Measurements from ENCODE around the gene CD84. TPM values are rescaled to one million over a fixed set of nuclear protein-coding genes. Genes with fewer than 3 reads are reported as not detected.

The CD84 gene
- total RNA-seq (58.5 and 63.9 TPM in 2 replicates), polyA plus RNA-seq (19.8 and 20.4 TPM in 2 replicates), polyA minus RNA-seq (27.5 and 28.7 TPM in 2 replicates)
- 34.7 TPM for total RNA-seq (2013)

GRCh38 chr1:160579216-160579701 lies at the start of gene CD84:
Gene CD84, minus strand, starts transcription at chr1:160579496. Its CDS starts 59 bp downstream, at chr1:160579437.
- peaks cover 60% of the 10 kb centered on the region for H3K4me1 Mint-ChIP-seq
- Histone ChIP-seq H3K4me3 (ENCODE audit: control extremely low read depth in 1 of 5, extremely low read depth in 1 of 5, insufficient read depth in 1 of 5, low read depth in 2 of 5, low read length in 4 of 5) (peak within 1 kb of the TSS; percentile 45 to 89 (median 68)), H2AFZ (ENCODE audit: insufficient read depth, low read depth, low read length, poor library complexity, severe bottlenecking) (peak within 1 kb of the TSS; percentile 75), H3K9me3 (ENCODE audit: control extremely low read depth in 1 of 3, control insufficient read depth in 2 of 3, insufficient read depth in 1 of 3, low read length in 2 of 3) (no peaks in the 10 kb centered on the region), H3K9ac (ENCODE audit: low read length) (peak within 1 kb of the TSS; percentile 77), H3K4me2 (replicated peaks; ENCODE audit: low read depth, low read length, poor library complexity, severe bottlenecking) (peak within 1 kb of the TSS; percentile 71), H3K36me3 (replicated peaks in 1 of 2; ENCODE audit: control extremely low read depth in 1 of 2, control insufficient read depth in 1 of 2, extremely low read depth in 1 of 2, insufficient read depth in 2 of 2, low read length in 1 of 2) (no peaks in the 10 kb centered on the region), H3K79me2 (ENCODE audit: control insufficient read depth, insufficient read depth, low read length) (peaks cover 56% of the 10 kb centered on the region), H3K4me1 (ENCODE audit: control insufficient read depth in 2 of 2, insufficient read depth in 2 of 2, low read length in 2 of 2) (peaks cover 49 to 53% of the 10 kb centered on the region in 2 donors), H3K27ac (ENCODE audit: low read length in 2 of 2) (peak within 1 kb of the TSS; percentile 52 to 82), H4K20me1 (ENCODE audit: control insufficient read depth, insufficient read depth, low read length, poor library complexity, severe bottlenecking) (no peaks in the 10 kb centered on the region), H3K27me3 (replicated peaks in 1 of 4; ENCODE audit: control extremely low read depth in 1 of 4, control insufficient read depth in 3 of 4, insufficient read depth in 4 of 4, low read length in 3 of 4) (no peaks in the 10 kb centered on the region)
- ChIA-PET POLR2A (interaction anchor here (0.9 to 1.3 kb wide), 2 partner anchors 59 to 115 kb away, joined by 3 read pairs; no protein-coding TSS in a partner anchor), CTCF (interaction anchor here (0.9 to 3.4 kb wide), 6 partner anchors 9 to 150 kb away, joined by 3 to 14 read pairs (median 3); no protein-coding TSS in a partner anchor)
- intact Hi-C loops (cut with micrococcal nuclease) = loop anchor here (2.0 to 10.0 kb wide), 2 partner anchors 14 to 54 kb away; partner anchors contain the start of gene SLAMF6
- H3K27ac Mint-ChIP-seq = peak within 1 kb of the TSS; percentile 95
- H3K4me3 Mint-ChIP-seq = peak within 1 kb of the TSS; percentile 94
- WGBS (ENCODE audit: insufficient coverage) = 4% methylated on average over 2 of the region's 3 CpGs
- TF ChIP-seq EZH2 (IDR thresholded peaks at IDR 0.05; ENCODE audit: borderline replicate concordance, insufficient read depth, low read depth, low read length, poor library complexity, severe bottlenecking) = no peak
- no peak for TF ChIP-seq CTCF (IDR thresholded peaks at IDR 0.05)
- H3K9me3 Mint-ChIP-seq (ENCODE audit: insufficient read depth) = peaks cover 4% of the 10 kb centered on the region
- ATAC-seq (ENCODE audit: low read depth) (peak; percentile 44), DNase-seq (peak; percentile 59)
- H3K27me3 Mint-ChIP-seq = no peaks in the 10 kb centered on the region

- Histone ChIP-seq H3K9me3 (ENCODE audit: control extremely low read depth in 1 of 3, control insufficient read depth in 2 of 3, insufficient read depth in 1 of 3, low read length in 2 of 3) (no peaks in the 10 kb centered on the region), H3K27me3 (replicated peaks in 1 of 4; ENCODE audit: control extremely low read depth in 1 of 4, control insufficient read depth in 3 of 4, insufficient read depth in 4 of 4, low read length in 3 of 4) (no peaks in the 10 kb centered on the region), H3K4me1 (ENCODE audit: control insufficient read depth in 2 of 2, insufficient read depth in 2 of 2, low read length in 2 of 2) (peaks cover 92 to 96% of the 10 kb centered on the region in 2 donors), H3K4me2 (replicated peaks; ENCODE audit: low read depth, low read length, poor library complexity, severe bottlenecking) (peak overlapping the region; percentile 32), H3K4me3 (ENCODE audit: control extremely low read depth in 1 of 5, extremely low read depth in 1 of 5, insufficient read depth in 1 of 5, low read depth in 2 of 5, low read length in 4 of 5) (no peak overlapping the region), H3K9ac (ENCODE audit: low read length) (no peak overlapping the region), H3K36me3 (replicated peaks in 1 of 2; ENCODE audit: control extremely low read depth in 1 of 2, control insufficient read depth in 1 of 2, extremely low read depth in 1 of 2, insufficient read depth in 2 of 2, low read length in 1 of 2) (peaks cover 0 to 55% of the 10 kb centered on the region in 2 experiments), H4K20me1 (ENCODE audit: control insufficient read depth, insufficient read depth, low read length, poor library complexity, severe bottlenecking) (peaks cover 6% of the 10 kb centered on the region), H3K79me2 (ENCODE audit: control insufficient read depth, insufficient read depth, low read length) (peaks cover 98% of the 10 kb centered on the region), H3K27ac (ENCODE audit: low read length in 2 of 2) (no peak overlapping the region), H2AFZ (ENCODE audit: insufficient read depth, low read depth, low read length, poor library complexity, severe bottlenecking) (no peak overlapping the region)
- DNase-seq (no peak), ATAC-seq (ENCODE audit: low read depth) (no peak)
- Mint-ChIP-seq H3K27ac (no peak overlapping the region), H3K4me1 (peaks cover 93% of the 10 kb centered on the region), H3K27me3 (no peaks in the 10 kb centered on the region), H3K9me3 (ENCODE audit: insufficient read depth) (no peaks in the 10 kb centered on the region), H3K4me3 (no peak overlapping the region)
- ChIA-PET CTCF (interaction anchor here (0.8 to 10.0 kb wide), 5 partner anchors 10 to 200 kb away, joined by 3 to 76 read pairs (median 14); partner anchors contain the start of gene SLAMF1), POLR2A (interaction anchor here (0.6 to 1.8 kb wide), 2 partner anchors 11 to 127 kb away, joined by 4 read pairs; no protein-coding TSS in a partner anchor)
- WGBS (ENCODE audit: insufficient coverage) = 55% methylated on average over 2 of the region's 8 CpGs
- intact Hi-C loops (cut with micrococcal nuclease) = no loop called here
- no peak for TF ChIP-seq EZH2 (IDR thresholded peaks at IDR 0.05; ENCODE audit: borderline replicate concordance, insufficient read depth, low read depth, low read length, poor library complexity, severe bottlenecking)
- TF ChIP-seq CTCF (IDR thresholded peaks at IDR 0.05) = no peak
Measured at GRCh38 chr1:160628799-160629263, 49.5 kb upstream of the CD84 start.
